H1 (cell line): ENCODE measurements around the gene CC2D1A. TPM values are rescaled to one million over a fixed set of nuclear protein-coding genes. Genes with fewer than 3 reads are reported as not detected.

Experiments
- CTCF ChIA-PET: fragments of 300-600 bp; sonication (Branson Sonifier 250); formaldehyde crosslinking; loops from one replicate; lab custom pipeline; 2021; ENCODE audit not compliant: partially characterized antibody; lab: Charles Lee
- POLR2A ChIA-PET: fragments of 300-600 bp; sonication (Branson Sonifier 250); formaldehyde crosslinking; loops from one replicate; lab custom pipeline; 2021; ENCODE audit warnings: inconsistent platforms; ENCODE audit not compliant: partially characterized antibody; lab: Charles Lee
- DNase-seq, 2 experiments: peaks; one replicate each; pipeline versions ENCODE4 v3.0.0 to v3.0.0-alpha.2; 2010 to 2022; ENCODE audit warnings: low spot score in 2 of 2, low read depth in 1 of 2, mixed read lengths in 1 of 2
- FAIRE-seq: peaks from 2 replicates; lab custom pipeline; 2011; peaks lifted over from hg19 to GRCh38; lab: Jason Lieb, UNC
- H2AFZ ChIP-seq: 2 replicates; pipeline ENCODE4 v1.8.1; 2012; ENCODE audit warnings: low read length, inconsistent platforms
- H2AK5ac ChIP-seq: 2 replicates; pipeline ENCODE4 v1.6.1; 2013; ENCODE audit warnings: low read depth, low read length
- H2BK120ac ChIP-seq: replicated peaks from 2 replicates; pipeline ENCODE3; 2013; ENCODE audit warnings: low read depth, low read length, inconsistent platforms
- H2BK12ac ChIP-seq: 2 replicates; pipeline ENCODE4 v1.6.1; 2013; ENCODE audit warnings: low read depth, low read length
- H2BK15ac ChIP-seq: 2 replicates; pipeline ENCODE4 v1.6.1; 2013; ENCODE audit warnings: low read length
- H2BK20ac ChIP-seq: 2 replicates; pipeline ENCODE4 v1.6.1; 2013; ENCODE audit warnings: low read length
- H2BK5ac ChIP-seq: 2 replicates; pipeline ENCODE4 v1.6.1; 2013; ENCODE audit warnings: low read depth, low read length
- H3K14ac ChIP-seq: 2 replicates; pipeline ENCODE4 v1.6.1; 2013; ENCODE audit warnings: inconsistent platforms; ENCODE audit not compliant: insufficient read length
- H3K18ac ChIP-seq: 2 replicates; pipeline ENCODE4 v1.6.1; 2013; ENCODE audit warnings: low read length; ENCODE audit errors: extremely low read depth
- H3K23ac ChIP-seq: 2 replicates; pipeline ENCODE4 v1.6.1; 2013; ENCODE audit warnings: inconsistent platforms; ENCODE audit not compliant: insufficient read length
- H3K23me2 ChIP-seq: 2 replicates; pipeline ENCODE4 v1.6.1; 2013; ENCODE audit warnings: low read depth, low read length
- H3K27ac ChIP-seq: 2 replicates; pipeline ENCODE4 v1.6.1; 2011; ENCODE audit warnings: low read depth, low read length, inconsistent platforms
- H3K27me3 ChIP-seq, 4 experiments: replicated peaks in 1 of 4; 1 replicate in 1 of 4; 2 replicates in 3 of 4; pipeline versions ENCODE4 v1.6.1 to v1.8.1; 2011 to 2013; ENCODE audit warnings: low read length in 3 of 4, mild to moderate bottlenecking in 3 of 4, inconsistent platforms in 2 of 4, mixed read lengths in 2 of 4, moderate library complexity in 1 of 4; ENCODE audit not compliant: control insufficient read depth in 3 of 4, insufficient read depth in 3 of 4; ENCODE audit errors: extremely low read depth in 1 of 4
- H3K36me3 ChIP-seq, 4 experiments: 2 replicates each; pipeline versions ENCODE4 v1.6.1 to v1.8.1; 2011 to 2013; ENCODE audit warnings: mild to moderate bottlenecking in 4 of 4, low read length in 3 of 4, moderate library complexity in 2 of 4, control low read depth in 1 of 4, inconsistent platforms in 1 of 4; ENCODE audit not compliant: insufficient read depth in 4 of 4, control insufficient read depth in 2 of 4
- H3K4ac ChIP-seq: replicated peaks from 2 replicates; pipeline ENCODE3; 2013; ENCODE audit warnings: low read length, low read depth, mixed read lengths, inconsistent platforms; ENCODE audit not compliant: insufficient read length
- H3K4me1 ChIP-seq, 4 experiments: replicated peaks in 1 of 4; 1 replicate in 1 of 4; 2 replicates in 3 of 4; pipeline versions ENCODE4 v1.6.1 to v1.8.1; 2011 to 2013; ENCODE audit warnings: low read length in 3 of 4, inconsistent platforms in 2 of 4, mixed read lengths in 1 of 4; ENCODE audit not compliant: insufficient read depth in 4 of 4, control insufficient read depth in 3 of 4
- H3K4me2 ChIP-seq, 2 experiments: 2 replicates each; pipeline versions ENCODE4 v1.6.1 to v1.8.1; 2011 to 2013; ENCODE audit warnings: low read depth in 2 of 2, low read length in 2 of 2, control low read depth in 1 of 2, inconsistent platforms in 1 of 2, mild to moderate bottlenecking in 1 of 2; ENCODE audit not compliant: insufficient read depth in 1 of 2
- H3K4me3 ChIP-seq, 4 experiments: fragments of 200-600, 300-600 bp in 1 of 4; sonication (generic), shearing (Covaris generic), sonication (Bioruptor Twin) in 1 of 4; 2 replicates each; pipeline versions ENCODE4 v1.5.1 to v1.8.1; 2011 to 2016; ENCODE audit warnings: low read length in 4 of 4, low read depth in 3 of 4, control low read depth in 2 of 4, inconsistent platforms in 2 of 4, mild to moderate bottlenecking in 2 of 4, mixed read lengths in 1 of 4, moderate library complexity in 1 of 4; ENCODE audit not compliant: insufficient read depth in 2 of 4; ENCODE audit errors: extremely low read depth in 1 of 4
- H3K56ac ChIP-seq: replicated peaks from 2 replicates; pipeline ENCODE3; 2013; ENCODE audit warnings: low read depth, mild to moderate bottlenecking, mixed read lengths, low read length, inconsistent platforms; ENCODE audit not compliant: insufficient read length
- H3K79me1 ChIP-seq: 2 replicates; pipeline ENCODE4 v1.6.1; 2013; ENCODE audit warnings: low read depth, low read length, control low read depth
- H3K79me2 ChIP-seq, 2 experiments: 2 replicates each; pipeline versions ENCODE4 v1.6.1 to v1.8.1; 2012 to 2013; ENCODE audit warnings: low read length in 2 of 2, mild to moderate bottlenecking in 2 of 2, inconsistent platforms in 1 of 2; ENCODE audit not compliant: insufficient read depth in 2 of 2, control insufficient read depth in 1 of 2
- H3K9ac ChIP-seq, 4 experiments: replicated peaks in 1 of 4; 1 replicate in 1 of 4; 2 replicates in 3 of 4; pipeline versions ENCODE4 v1.6.1 to v1.8.1; 2011 to 2013; ENCODE audit warnings: low read depth in 3 of 4, low read length in 3 of 4, control low read depth in 2 of 4, mild to moderate bottlenecking in 2 of 4, moderate library complexity in 2 of 4, inconsistent platforms in 1 of 4; ENCODE audit errors: extremely low read depth in 1 of 4
- H3K9me3 ChIP-seq, 2 experiments: 2 replicates each; pipeline versions ENCODE4 v1.6.1 to v1.8.1; 2012 to 2013; ENCODE audit warnings: mild to moderate bottlenecking in 2 of 2, moderate library complexity in 2 of 2, control low read depth in 1 of 2, inconsistent platforms in 1 of 2, low read depth in 1 of 2, low read length in 1 of 2, mixed read lengths in 1 of 2; ENCODE audit not compliant: insufficient read depth in 2 of 2
- H4K20me1 ChIP-seq, 2 experiments: replicated peaks in 1 of 2; 2 replicates each; pipeline versions ENCODE3 to v1.8.1; 2011 to 2013; ENCODE audit warnings: inconsistent platforms in 2 of 2, low read length in 2 of 2, mild to moderate bottlenecking in 1 of 2; ENCODE audit not compliant: insufficient read depth in 2 of 2, control insufficient read depth in 1 of 2
- H4K5ac ChIP-seq: 2 replicates; pipeline ENCODE4 v1.6.1; 2013; ENCODE audit warnings: low read length, low read depth, mixed read lengths, inconsistent platforms; ENCODE audit not compliant: insufficient read length
- H4K8ac ChIP-seq: 2 replicates; pipeline ENCODE4 v1.8.0; 2013; ENCODE audit warnings: mild to moderate bottlenecking, moderate library complexity, low read length, inconsistent platforms; ENCODE audit not compliant: insufficient read depth; ENCODE audit errors: extremely low read depth
- H4K91ac ChIP-seq: replicated peaks from 2 replicates; pipeline ENCODE3; 2013; ENCODE audit warnings: low read length, mixed read lengths, inconsistent platforms; ENCODE audit not compliant: insufficient read length
- CEBPB ChIP-seq: IDR thresholded peaks from 2 replicates; pipeline ENCODE4 v1.6.1; 2012; ENCODE audit warnings: low read depth, low read length
- CHD2 ChIP-seq: IDR thresholded peaks from 2 replicates; pipeline ENCODE4 v1.6.1; 2012; ENCODE audit warnings: low read length, improper control_type of control experiment
- EZH2 ChIP-seq: fragments of 200-600 bp; sonication (generic); IDR thresholded peaks from 2 replicates; pipeline ENCODE4 v1.7.1; 2012; ENCODE audit warnings: low read depth, mild to moderate bottlenecking, moderate library complexity, low read length, inconsistent platforms; ENCODE audit not compliant: severe bottlenecking
- GTF2F1 ChIP-seq: IDR thresholded peaks from 2 replicates; pipeline ENCODE4 v1.6.1; 2012; ENCODE audit warnings: low read depth, low read length, improper control_type of control experiment, borderline replicate concordance
- KDM5A ChIP-seq: fragments of 200-600 bp; IDR thresholded peaks from 2 replicates; pipeline ENCODE4 v1.7.1; 2012; ENCODE audit warnings: mild to moderate bottlenecking, low read length, inconsistent platforms, mixed read lengths
- NANOG ChIP-seq: IDR thresholded peaks from 2 replicates; pipeline ENCODE4 v1.6.1; 2011; ENCODE audit warnings: low read length, low read depth, mild to moderate bottlenecking, inconsistent platforms; ENCODE audit not compliant: insufficient read depth, poor library complexity, severe bottlenecking
- POLR2A ChIP-seq, 2 experiments: IDR thresholded peaks; 1 replicate in 1 of 2; 2 replicates in 1 of 2; pipeline ENCODE4 v1.6.1; 2011; ENCODE audit warnings: low read depth in 2 of 2, low read length in 2 of 2, mild to moderate bottlenecking in 2 of 2; ENCODE audit errors: control extremely low read depth in 1 of 2
- POU5F1 ChIP-seq: IDR thresholded peaks from 2 replicates; pipeline ENCODE4 v1.6.1; 2011; ENCODE audit warnings: low read depth, mild to moderate bottlenecking, low read length, moderate library complexity
- RFX5 ChIP-seq: IDR thresholded peaks from 2 replicates; pipeline ENCODE4 v1.6.1; 2011; ENCODE audit warnings: low read depth, low read length, improper control_type of control experiment, borderline replicate concordance
- RXRA ChIP-seq: IDR thresholded peaks from 2 replicates; pipeline ENCODE4 v1.6.1; 2011; ENCODE audit warnings: low read depth, mild to moderate bottlenecking, low read length, moderate library complexity; ENCODE audit not compliant: insufficient read depth
- SIRT6 ChIP-seq: IDR thresholded peaks from one replicate; pipeline ENCODE4 v1.7.1; 2012; ENCODE audit warnings: low read length, inconsistent platforms
- SIX5 ChIP-seq: IDR thresholded peaks from 2 replicates; pipeline ENCODE4 v1.6.1; 2011; ENCODE audit warnings: mild to moderate bottlenecking, low read depth, low read length
- SP4 ChIP-seq: IDR thresholded peaks from 2 replicates; pipeline ENCODE4 v1.6.1; 2012; ENCODE audit warnings: low read length, inconsistent platforms
- SRF ChIP-seq: IDR thresholded peaks from 2 replicates; pipeline ENCODE4 v1.6.1; 2011; ENCODE audit warnings: mild to moderate bottlenecking, low read depth, low read length, moderate library complexity
- TAF7 ChIP-seq: optimal IDR thresholded peaks from 2 replicates; pipeline ENCODE3; 2011; ENCODE audit warnings: low read depth, mild to moderate bottlenecking, inconsistent platforms, low read length, moderate library complexity, borderline replicate concordance
- WGBS, 2 experiments: shearing (Covaris generic) in 1 of 2; methylation state at CpG; one replicate each; pipeline versions ENCODE4 v1.1.6 to v1.1.7; 2013 to 2015; ENCODE audit warnings: low lambda C conversion rate in 2 of 2, mixed read lengths in 2 of 2, inconsistent platforms in 1 of 2, low coverage in 1 of 2, missing lambda C conversion rate in 1 of 2; ENCODE audit not compliant: insufficient replicate concordance in 2 of 2, insufficient coverage in 1 of 2, insufficient read length in 1 of 2; ENCODE audit errors: extremely low coverage in 1 of 2, missing lambda C conversion rate in 1 of 2; 5-methylcytosine and 5-hydroxymethylcytosine counted together
- polyA plus RNA-seq, 7 experiments: library from polyadenylated mRNA; depleted of rRNA in 3 of 7; stranded (reverse) in 5 of 7; unstranded in 2 of 7; fragments of >200 nt in 5 of 7; fragments of 200-250 nt in 2 of 7; gene quantifications; 1 replicate in 5 of 7; 2 replicates in 1 of 7; 4 replicates in 1 of 7; pipeline versions ENCODE4 v1.2.1 to v1.2.3, GENCODE V29; 2011 to 2013; ENCODE audit warnings: missing spikeins in 2 of 7, mixed read lengths in 2 of 7
- total RNA-seq: library from RNA; stranded (reverse); fragmentation: NEBNext Ultra II Directional; extraction: Animal tissue kit (Norgen Biotek cat#: 25700); gene quantifications from 2 replicates; pipeline ENCODE4 v1.2.1, GENCODE V29; 2021
- TF ChIP-seq, protein P1 (sequence below): IDR thresholded peaks from 2 replicates; pipeline ENCODE4 v1.6.1; 2012; ENCODE audit warnings: inconsistent platforms

Gene CC2D1A
- total and polyA plus RNA-seq, 2 of the 8 experiments (the other 6 are each of a cell fraction or from before 2014, with no cell fraction given) = 12.5 to 33.0 TPM

DNA sequence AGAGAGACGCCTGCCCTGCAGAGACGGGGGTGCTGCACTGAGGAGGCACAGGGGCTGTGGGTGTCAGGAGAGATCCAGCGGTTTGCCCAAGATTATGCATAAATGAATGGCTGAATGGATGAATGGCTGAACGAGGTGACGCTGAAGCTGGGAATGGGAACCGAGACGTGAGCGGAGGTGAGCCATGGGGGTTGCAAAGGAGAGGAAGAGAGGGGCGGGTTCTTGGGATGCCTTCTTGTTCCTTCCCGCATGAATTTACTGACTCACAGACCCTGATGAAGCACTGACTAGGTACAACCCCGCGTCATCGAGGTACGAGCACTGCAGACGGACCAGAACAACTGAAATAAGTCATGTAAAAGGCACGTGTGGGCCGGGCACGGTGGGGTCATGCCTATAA lies 63.0 kb downstream of the CC2D1A start:
- POLR2A ChIA-PET = interaction anchor here (1.1 to 3.0 kb wide), 3 partner anchors 7 to 16 kb away, joined by 3 to 14 read pairs (median 4); partner anchors contain the start of gene DCAF15
- H3K79me2 ChIP-seq = no peaks in the 10 kb centered on the region
- FAIRE-seq = no peak
- TF ChIP-seq CHD2 = no peak
- TF ChIP-seq KDM5A = no peak
- no peak for TF ChIP-seq TAF7
- no peak for TF ChIP-seq POLR2A (IDR thresholded peaks at IDR 0.05; ENCODE audit: control extremely low read depth in 1 of 2, low read depth in 2 of 2, low read length in 2 of 2)
- TF ChIP-seq RXRA = no peak
- TF ChIP-seq SIRT6 = no peak
- TF ChIP-seq SP4 = no peak
- TF ChIP-seq POU5F1 = no peak
- no peak for TF ChIP-seq CEBPB
- TF ChIP-seq GTF2F1 = no peak
- TF ChIP-seq SRF = no peak
- TF ChIP-seq EZH2 = no peak
- TF ChIP-seq RFX5 = no peak
- no peak for TF ChIP-seq NANOG
- TF ChIP-seq, protein P1, sequence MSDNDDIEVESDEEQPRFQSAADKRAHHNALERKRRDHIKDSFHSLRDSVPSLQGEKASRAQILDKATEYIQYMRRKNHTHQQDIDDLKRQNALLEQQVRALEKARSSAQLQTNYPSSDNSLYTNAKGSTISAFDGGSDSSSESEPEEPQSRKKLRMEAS = no peak
- no peak for TF ChIP-seq SIX5

More for the DNA sequence above, 63.0 kb downstream of the CC2D1A start:
- no peak overlapping the region for H2BK120ac ChIP-seq
- H3K56ac ChIP-seq = no peak overlapping the region
- no peak overlapping the region for H2AFZ ChIP-seq
- H2BK20ac ChIP-seq = no peak overlapping the region
- no peaks in the 10 kb centered on the region; a peak in 1 of 7 replicates for H3K27me3 ChIP-seq
- no peak overlapping the region for H2BK15ac ChIP-seq
- WGBS, 2 experiments = 88% methylated on average over 17 of the region's 18 CpGs; no CpG with 5 or more reads in 1 of the 2 experiments
- H4K20me1 ChIP-seq = no peaks in the 10 kb centered on the region
- no peak overlapping the region for H3K23ac ChIP-seq
- no peak overlapping the region for H2BK12ac ChIP-seq
- H3K27ac ChIP-seq = no peak overlapping the region
- no peak overlapping the region for H4K91ac ChIP-seq
- H2AK5ac ChIP-seq = no peak overlapping the region
- H2BK5ac ChIP-seq = no peak overlapping the region
- no peak overlapping the region for H3K9ac ChIP-seq
- H3K36me3 ChIP-seq = peaks cover 0 to 21% (median 10%) of the 10 kb centered on the region in 4 experiments; a peak in 5 of 8 replicates
- no peaks in the 10 kb centered on the region for H3K9me3 ChIP-seq
- no peak overlapping the region for H4K5ac ChIP-seq
- H3K4me3 ChIP-seq = no peak overlapping the region
- H3K23me2 ChIP-seq = 0 out of 2 replicates have a peak, but pooled peaks cover 1% of the 10 kb centered on the region
- H3K18ac ChIP-seq = no peak overlapping the region
- H4K8ac ChIP-seq = no peak overlapping the region
- H3K4ac ChIP-seq = no peak overlapping the region
- CTCF ChIA-PET = interaction anchor here (0.7 to 2.0 kb wide), 6 partner anchors 8 to 106 kb away, joined by 3 to 6 read pairs (median 4); partner anchors contain the start of gene MISP3
- DNase-seq = no peak
- no peaks in the 10 kb centered on the region for H3K79me1 ChIP-seq
- H3K14ac ChIP-seq = no peak overlapping the region
- no peaks in the 10 kb centered on the region for H3K4me1 ChIP-seq
- H3K4me2 ChIP-seq = no peak overlapping the region
